Esophagus muscularis mucosa (tissue), 4 donors: ENCODE results near the gene PAF1. TPM values are rescaled to one million over a fixed set of nuclear protein-coding genes. Genes with fewer than 3 reads are reported as not detected.

ENCODE experiments used
- DNase-seq: peaks from one replicate; pipeline ENCODE4 v3.0.0-alpha.2; 2017; ENCODE audit errors: extremely low spot score
- H3K27ac ChIP-seq, 4 donors: fragments of 200-600 bp; sonication (generic); replicated peaks in 1 of 4; 1 replicate in 3 of 4; 2 replicates in 1 of 4; pipeline ENCODE4 v1.5.1; 2016 to 2019; ENCODE audit warnings: mild to moderate bottlenecking in 1 of 4
- H3K27me3 ChIP-seq, 4 donors: fragments of 200-600 bp; sonication (generic); one replicate each; pipeline versions ENCODE4 v1.5.1 to v1.6.0; 2016 to 2019
- H3K36me3 ChIP-seq, 4 donors: fragments of 200-600 bp; sonication (generic); one replicate each; pipeline ENCODE4 v1.5.1; 2016 to 2019
- H3K4me1 ChIP-seq, 4 donors: fragments of 200-600 bp; sonication (generic); one replicate each; pipeline ENCODE4 v1.5.1; 2016 to 2019
- H3K4me3 ChIP-seq, 4 donors: fragments of 200-600 bp; sonication (generic); 1 replicate in 2 of 4; 2 replicates in 2 of 4; pipeline ENCODE4 v1.5.1; 2016 to 2019; ENCODE audit warnings: mild to moderate bottlenecking in 4 of 4, moderate library complexity in 1 of 4
- H3K9me3 ChIP-seq, 4 donors: fragments of 200-600 bp; sonication (generic); 1 replicate in 3 of 4; 2 replicates in 1 of 4; pipeline ENCODE4 v1.5.1; 2016 to 2019
- EP300 ChIP-seq: sonication (generic); formaldehyde crosslinking; IDR thresholded peaks from one replicate; pipeline ENCODE4 v1.6.1; 2017; ENCODE audit warnings: antibody characterized with exemption
- POLR2A ChIP-seq: fragments of 450-650 bp; IDR thresholded peaks from one replicate; pipeline ENCODE4 v1.6.1; 2017; ENCODE audit warnings: antibody characterized with exemption, moderate library complexity, mild to moderate bottlenecking, low read depth
- POLR2AphosphoS5 ChIP-seq, 2 donors: sonication (generic); formaldehyde crosslinking; IDR thresholded peaks; one replicate each; pipeline ENCODE4 v1.6.1; 2017; ENCODE audit warnings: antibody characterized with exemption in 2 of 2
- WGBS: methylation state at CpG from one replicate; pipeline ENCODE4 v1.1.5; 2018; 5-methylcytosine and 5-hydroxymethylcytosine counted together
- intact Hi-C: fragments of 100-400 bp; cut with DNase I; formaldehyde crosslinking; loops from one replicate; pipeline ENCODE4 v1.15.1; 2023
- total RNA-seq, 4 donors: library from RNA; depleted of rRNA; stranded (reverse); fragments of >200 nt; gene quantifications; one replicate each; pipeline versions ENCODE4 v1.1.0 to v1.2.1, GENCODE V29; 2016
- TF ChIP-seq, protein P1 (sequence below), 3 experiments: fragments of 200-600 bp in 2 of 3; fragments of 450-650 bp in 1 of 3; sonication (generic) in 2 of 3; IDR thresholded peaks; one replicate each; pipeline ENCODE4 v1.5.1; 2017 to 2019; ENCODE audit warnings: antibody characterized with exemption in 3 of 3, mild to moderate bottlenecking in 2 of 3, moderate library complexity in 1 of 3

PAF1 gene
- total RNA-seq, 4 donors from 2014 or later: 31.6 to 47.2 (median 41.5) TPM

DNA sequence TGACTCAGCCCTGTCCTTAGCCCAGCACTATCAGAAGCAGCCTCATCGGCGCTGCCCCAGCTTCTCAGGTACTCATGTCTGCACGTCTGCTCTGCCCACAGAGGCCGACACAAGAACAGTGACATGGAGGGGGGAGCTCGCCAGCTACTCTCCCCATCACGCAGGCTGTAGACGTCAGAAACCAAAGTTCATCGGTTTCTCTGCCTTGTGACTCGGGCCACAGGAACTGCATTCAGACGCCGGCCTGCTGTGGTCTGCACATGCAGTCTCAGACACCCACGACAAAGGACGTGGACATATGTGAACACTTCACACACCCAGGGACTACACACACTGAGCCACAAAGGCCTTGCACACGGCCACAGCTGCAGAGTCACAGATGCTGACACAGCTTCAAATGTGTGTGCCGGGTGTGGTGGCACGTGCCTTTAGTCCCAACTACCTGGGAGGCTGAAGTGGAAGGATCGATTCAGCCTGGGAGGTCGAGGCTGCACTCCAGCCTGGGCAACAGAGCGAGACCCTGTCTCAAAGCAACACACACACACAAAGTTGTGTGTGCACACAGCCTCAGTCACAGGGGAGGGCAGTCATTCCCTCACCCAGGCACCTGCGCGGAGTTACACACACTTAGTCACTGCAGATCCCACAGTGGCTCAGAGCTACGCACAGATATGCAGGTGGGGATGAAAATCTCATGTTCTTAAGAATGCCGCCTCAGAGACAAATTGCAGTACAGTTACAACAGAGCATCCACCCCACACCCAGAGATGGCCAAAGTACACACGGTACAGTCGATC is 10.8 kb upstream of the PAF1 start:
- intact Hi-C loops: no loop called here
- H3K27ac ChIP-seq: peak overlapping the region; percentile 99 to 100 (median 100)
- no peaks in the 10 kb centered on the region for H3K27me3 ChIP-seq
- WGBS: 56% methylated on average over 22 of the region's 25 CpGs
- H3K4me3 ChIP-seq: peak overlapping the region; percentile 61 to 71 (median 64)
- DNase-seq: no peak
- peaks cover 53 to 83% (median 69%) of the 10 kb centered on the region in 4 donors for H3K4me1 ChIP-seq
- TF ChIP-seq, protein P1, sequence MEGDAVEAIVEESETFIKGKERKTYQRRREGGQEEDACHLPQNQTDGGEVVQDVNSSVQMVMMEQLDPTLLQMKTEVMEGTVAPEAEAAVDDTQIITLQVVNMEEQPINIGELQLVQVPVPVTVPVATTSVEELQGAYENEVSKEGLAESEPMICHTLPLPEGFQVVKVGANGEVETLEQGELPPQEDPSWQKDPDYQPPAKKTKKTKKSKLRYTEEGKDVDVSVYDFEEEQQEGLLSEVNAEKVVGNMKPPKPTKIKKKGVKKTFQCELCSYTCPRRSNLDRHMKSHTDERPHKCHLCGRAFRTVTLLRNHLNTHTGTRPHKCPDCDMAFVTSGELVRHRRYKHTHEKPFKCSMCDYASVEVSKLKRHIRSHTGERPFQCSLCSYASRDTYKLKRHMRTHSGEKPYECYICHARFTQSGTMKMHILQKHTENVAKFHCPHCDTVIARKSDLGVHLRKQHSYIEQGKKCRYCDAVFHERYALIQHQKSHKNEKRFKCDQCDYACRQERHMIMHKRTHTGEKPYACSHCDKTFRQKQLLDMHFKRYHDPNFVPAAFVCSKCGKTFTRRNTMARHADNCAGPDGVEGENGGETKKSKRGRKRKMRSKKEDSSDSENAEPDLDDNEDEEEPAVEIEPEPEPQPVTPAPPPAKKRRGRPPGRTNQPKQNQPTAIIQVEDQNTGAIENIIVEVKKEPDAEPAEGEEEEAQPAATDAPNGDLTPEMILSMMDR (IDR thresholded peaks at IDR 0.05): no peak
- peak in 1 of 2 donors; percentile 59 for TF ChIP-seq POLR2AphosphoS5 (IDR thresholded peaks at IDR 0.05)
- TF ChIP-seq POLR2A: peak; percentile 23
- peak; percentile 35 for TF ChIP-seq EP300
- peaks cover 0 to 6% (median 2%) of the 10 kb centered on the region in 4 donors for H3K36me3 ChIP-seq
- H3K9me3 ChIP-seq: no peaks in the 10 kb centered on the region

DNA sequence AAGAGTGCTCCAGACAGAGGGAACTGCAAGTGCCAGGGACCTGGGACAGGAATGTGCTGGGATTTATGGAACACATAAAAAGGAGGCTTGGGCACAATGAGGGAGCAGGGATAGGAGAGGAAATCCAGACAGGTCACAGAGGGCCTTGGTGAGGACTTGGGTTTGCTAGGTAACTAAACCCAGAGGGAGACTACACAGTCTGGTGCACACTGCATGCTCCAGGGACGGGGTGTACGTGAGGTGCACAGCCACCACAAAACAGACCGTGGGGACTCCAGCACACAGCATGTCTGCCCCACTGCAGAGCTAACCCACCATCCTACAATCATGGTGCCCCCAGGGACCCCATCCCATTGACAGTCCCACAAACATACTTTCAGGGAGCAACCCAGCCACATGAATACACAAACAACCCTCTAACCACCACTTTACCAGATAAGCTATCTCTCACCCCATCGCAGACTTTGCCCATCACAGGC is 10.2 kb upstream of the PAF1 start:
- H3K27ac ChIP-seq: peak overlapping the region; percentile 99 to 100 (median 100)
- H3K36me3 ChIP-seq: peaks cover 0 to 10% (median 8%) of the 10 kb centered on the region in 4 donors
- 61% methylated on average over 3 of the region's 4 CpGs for WGBS
- no peaks in the 10 kb centered on the region for H3K27me3 ChIP-seq
- peaks cover 54 to 81% (median 68%) of the 10 kb centered on the region in 4 donors for H3K4me1 ChIP-seq
- intact Hi-C loops: no loop called here
- no peaks in the 10 kb centered on the region for H3K9me3 ChIP-seq
- no peak for DNase-seq
- TF ChIP-seq POLR2AphosphoS5 (IDR thresholded peaks at IDR 0.05) (no peak), EP300 (no peak), POLR2A (no peak)
- TF ChIP-seq, protein P1 (IDR thresholded peaks at IDR 0.05): no peak
- H3K4me3 ChIP-seq: no peak overlapping the region

DNA sequence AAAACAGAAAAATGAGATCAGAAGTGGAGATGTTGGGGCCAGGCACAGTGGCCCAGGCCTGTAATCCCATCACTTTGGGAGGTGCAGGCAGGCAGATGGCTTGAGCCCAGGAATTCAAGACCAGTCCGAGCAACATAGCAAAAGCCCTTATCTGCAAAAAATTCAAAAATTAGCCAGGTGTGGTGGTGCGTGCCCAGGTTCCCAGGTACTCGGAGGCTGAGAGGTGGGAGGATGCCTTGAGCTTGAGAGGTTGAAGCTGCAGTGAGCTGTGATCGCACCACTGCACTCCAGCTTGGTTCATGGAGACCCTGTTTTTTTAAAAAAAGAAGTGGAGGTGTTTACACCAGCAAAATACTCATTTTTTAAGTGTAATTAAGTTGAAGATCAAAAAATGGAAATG is 9.2 kb upstream of the PAF1 start:
- Histone ChIP-seq H3K27me3 (no peaks in the 10 kb centered on the region), H3K9me3 (no peaks in the 10 kb centered on the region), H3K4me3 (no peak overlapping the region), H3K27ac (peak overlapping the region; percentile 88 to 100 (median 99)), H3K36me3 (peaks cover 2 to 21% (median 16%) of the 10 kb centered on the region in 4 donors), H3K4me1 (peaks cover 45 to 72% (median 58%) of the 10 kb centered on the region in 4 donors)
- TF ChIP-seq POLR2AphosphoS5 (IDR thresholded peaks at IDR 0.05) (no peak), EP300 (no peak), POLR2A (no peak)
- TF ChIP-seq, protein P1 (IDR thresholded peaks at IDR 0.05): no peak
- 87% methylated on average over 4 of the region's 4 CpGs for WGBS
- no peak for DNase-seq
- intact Hi-C loops: no loop called here

DNA sequence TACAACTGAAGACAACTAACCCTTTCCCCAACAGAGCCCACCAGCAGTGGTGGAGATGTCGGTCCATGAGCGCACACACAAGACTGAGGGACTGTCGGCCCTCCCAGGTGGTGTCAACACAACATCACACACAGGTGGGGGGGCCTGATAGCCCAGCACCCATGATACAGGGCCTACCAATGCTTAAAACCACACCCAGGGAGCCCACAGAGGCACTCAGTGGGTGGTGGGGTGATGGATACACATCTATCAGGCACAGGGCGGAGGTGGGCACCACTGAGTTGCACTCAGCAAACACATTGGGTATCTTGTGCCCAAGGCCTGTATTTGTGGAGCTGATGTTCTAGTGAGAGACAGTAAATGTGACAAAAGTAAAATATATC is 8.8 kb upstream of the PAF1 start:
- 97% methylated on average over 4 of the region's 4 CpGs for WGBS
- Histone ChIP-seq H3K27me3 (no peaks in the 10 kb centered on the region), H3K4me1 (peaks cover 42 to 69% (median 56%) of the 10 kb centered on the region in 4 donors), H3K4me3 (no peak overlapping the region), H3K36me3 (peaks cover 6 to 25% (median 20%) of the 10 kb centered on the region in 4 donors), H3K9me3 (no peaks in the 10 kb centered on the region), H3K27ac (peak overlapping the region; percentile 88 to 100 (median 99))
- no peak for DNase-seq
- TF ChIP-seq, protein P1 (IDR thresholded peaks at IDR 0.05): no peak
- TF ChIP-seq POLR2A (no peak), EP300 (no peak), POLR2AphosphoS5 (IDR thresholded peaks at IDR 0.05) (no peak)
- intact Hi-C loops: no loop called here
